Measurements from ENCODE around the gene LAMC3.

Gene LAMC3

GRCh38 chr9:131008086-131008485 lies 888 bp upstream of the LAMC3 start:
- FAIRE-seq (no peak), DNase-seq (ENCODE audit: insufficient read length) (no peak)
- TF ChIP-seq TAF1 (IDR thresholded peaks at IDR 0.05; ENCODE audit: borderline replicate concordance, low read depth, low read length) (no peak), POLR2AphosphoS5 (IDR thresholded peaks at IDR 0.05; ENCODE audit: low read depth, low read length) (no peak), POLR2A (IDR thresholded peaks at IDR 0.05; ENCODE audit: low read depth, low read length) (no peak)

- no peak for DNase-seq (ENCODE audit: insufficient read length)
- TF ChIP-seq POLR2AphosphoS5 (IDR thresholded peaks at IDR 0.05; ENCODE audit: low read depth, low read length) (no peak), POLR2A (IDR thresholded peaks at IDR 0.05; ENCODE audit: low read depth, low read length) (no peak), TAF1 (IDR thresholded peaks at IDR 0.05; ENCODE audit: borderline replicate concordance, low read depth, low read length) (no peak)
- no peak for FAIRE-seq
These were observed 438 bp upstream of the LAMC3 start for GRCh38 chr9:131008563-131008908.

GRCh38 chr9:131010482-131011273 lies 1.7 kb downstream of the LAMC3 start:
- FAIRE-seq, result no peak

DNA sequence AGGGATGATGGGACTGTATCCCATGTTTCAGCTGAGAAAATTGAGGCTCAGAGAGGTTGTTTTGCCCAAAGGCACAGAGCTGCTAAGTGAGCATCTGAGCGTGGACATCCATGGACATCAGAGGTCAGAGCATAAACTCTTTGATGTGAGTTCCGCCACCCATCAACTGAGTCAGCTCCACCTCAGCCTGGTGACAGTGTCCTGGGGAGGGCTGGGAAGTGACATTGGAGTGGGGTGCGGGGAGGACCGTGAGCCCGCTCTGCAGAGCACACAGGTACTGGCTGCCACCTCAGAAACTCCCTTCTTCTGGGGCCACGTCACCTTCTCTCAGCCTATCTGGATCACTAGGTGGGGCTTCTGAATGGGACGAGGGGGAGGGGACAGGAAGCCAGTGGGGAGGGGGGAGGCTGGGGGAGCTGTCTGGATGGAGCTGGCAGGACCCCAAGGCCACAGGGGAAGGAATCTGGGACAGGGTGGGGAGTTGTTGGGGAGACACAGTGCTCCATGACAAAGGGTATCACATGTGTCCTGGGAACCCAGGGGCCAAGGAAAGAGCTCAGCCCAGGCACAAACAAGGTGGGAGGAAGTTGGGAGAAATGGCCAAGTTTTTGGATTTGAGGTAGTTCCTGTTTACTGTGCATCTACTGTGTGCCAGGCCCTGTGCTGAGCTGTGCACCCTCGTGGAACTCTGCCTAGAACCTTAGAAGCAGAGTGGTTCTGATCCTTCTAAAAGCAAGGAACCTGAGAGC lies 2.5 kb downstream of the LAMC3 start:
- DNase-seq (ENCODE audit: insufficient read length), result no peak
- FAIRE-seq, result no peak
- TF ChIP-seq POLR2A (IDR thresholded peaks at IDR 0.05; ENCODE audit: low read depth, low read length) (no peak), TAF1 (IDR thresholded peaks at IDR 0.05; ENCODE audit: borderline replicate concordance, low read depth, low read length) (no peak), POLR2AphosphoS5 (IDR thresholded peaks at IDR 0.05; ENCODE audit: low read depth, low read length) (no peak)

More at GRCh38 chr9:131010482-131011273, 1.7 kb downstream of the LAMC3 start:
- no peak for TF ChIP-seq POLR2A (IDR thresholded peaks at IDR 0.05; ENCODE audit: low read depth, low read length)
- no peak for TF ChIP-seq POLR2AphosphoS5 (IDR thresholded peaks at IDR 0.05; ENCODE audit: low read depth, low read length)
- TF ChIP-seq TAF1 (IDR thresholded peaks at IDR 0.05; ENCODE audit: borderline replicate concordance, low read depth, low read length), result no peak
- no peak for DNase-seq (ENCODE audit: insufficient read length)

DNA sequence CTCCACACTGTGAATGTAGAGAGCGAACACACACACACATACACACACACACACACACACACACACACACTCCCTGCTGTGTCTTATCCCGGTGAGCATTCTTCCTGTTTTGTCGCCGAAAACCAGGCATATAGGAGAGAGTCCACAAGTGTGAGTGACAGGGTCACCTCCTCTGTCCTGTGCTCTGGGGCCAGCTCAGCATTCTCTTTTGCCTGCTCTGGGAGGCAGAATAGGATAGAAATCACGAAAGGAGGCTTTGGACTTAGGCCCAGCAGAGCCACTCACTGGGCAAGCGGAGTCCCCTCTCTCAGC lies 3.0 kb downstream of the LAMC3 start:
- no peak for FAIRE-seq
- TF ChIP-seq POLR2AphosphoS5 (IDR thresholded peaks at IDR 0.05; ENCODE audit: low read depth, low read length) (no peak), TAF1 (IDR thresholded peaks at IDR 0.05; ENCODE audit: borderline replicate concordance, low read depth, low read length) (no peak), POLR2A (IDR thresholded peaks at IDR 0.05; ENCODE audit: low read depth, low read length) (no peak)
- no peak for DNase-seq (ENCODE audit: insufficient read length)

DNA sequence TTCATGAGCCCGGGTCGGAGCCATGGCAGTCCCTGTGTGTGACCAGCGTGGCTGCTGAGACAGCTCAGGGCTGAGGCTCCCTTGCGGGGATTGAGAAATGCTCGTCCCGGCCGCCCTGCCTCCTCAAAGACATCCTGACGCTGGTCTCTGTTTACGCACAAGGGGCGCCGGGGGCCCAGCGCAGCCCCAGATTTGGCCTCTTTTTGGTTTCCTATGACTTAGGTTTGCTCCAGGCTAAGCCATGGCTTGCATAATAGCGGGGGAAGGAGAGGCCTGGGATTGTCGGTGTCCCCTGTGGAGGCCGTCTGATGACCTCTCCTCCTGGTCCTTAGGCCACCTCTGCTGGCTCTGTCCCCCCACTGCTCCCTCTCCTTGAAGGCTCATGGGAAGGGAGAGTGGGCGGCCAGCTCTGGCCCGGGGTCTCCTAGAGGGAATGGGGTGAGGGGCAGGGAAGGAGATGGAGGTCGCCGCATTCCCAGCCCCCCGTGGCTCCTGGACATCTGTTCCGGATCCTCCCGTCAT lies 3.5 kb downstream of the LAMC3 start:
- FAIRE-seq, result no peak

DNA sequence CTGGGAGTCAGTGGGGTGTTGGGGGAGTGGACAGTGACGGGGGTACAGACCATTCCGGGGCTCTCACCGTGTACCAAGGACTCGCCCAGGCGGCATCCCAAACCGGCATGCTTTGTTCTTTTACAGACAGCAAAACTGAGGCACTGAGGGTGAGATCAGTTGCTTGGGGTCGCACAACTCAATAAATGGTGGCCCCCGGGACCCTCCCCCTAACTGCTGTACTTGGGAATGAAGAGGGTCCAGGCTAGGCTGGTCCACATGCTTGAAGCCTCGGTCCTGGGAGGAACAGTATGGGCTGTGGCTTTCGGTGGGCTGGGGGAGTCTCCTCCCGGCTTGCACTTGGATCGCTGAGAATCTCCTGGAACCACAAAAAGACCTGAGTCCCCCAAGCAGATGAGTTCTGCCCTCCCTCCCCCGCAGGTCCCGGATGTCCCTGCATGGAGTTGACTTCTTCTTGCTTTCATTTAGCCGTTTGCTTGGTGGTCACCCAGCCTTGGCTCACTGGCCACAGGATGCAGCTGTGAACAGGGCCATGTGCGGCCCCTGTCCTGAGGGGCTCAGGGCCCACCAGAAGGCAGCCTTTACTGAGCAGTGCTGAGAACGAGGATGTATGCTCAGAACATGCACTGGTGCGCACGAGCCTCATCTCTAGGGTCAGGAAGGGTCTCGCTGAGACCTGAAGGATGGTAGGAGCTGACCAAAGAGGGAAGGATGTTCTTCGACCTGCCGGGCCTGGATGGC lies 4.2 kb downstream of the LAMC3 start:
- FAIRE-seq (no peak), DNase-seq (ENCODE audit: insufficient read length) (no peak)
- TF ChIP-seq TAF1 (IDR thresholded peaks at IDR 0.05; ENCODE audit: borderline replicate concordance, low read depth, low read length) (no peak), POLR2AphosphoS5 (IDR thresholded peaks at IDR 0.05; ENCODE audit: low read depth, low read length) (no peak), POLR2A (IDR thresholded peaks at IDR 0.05; ENCODE audit: low read depth, low read length) (no peak)

More for the DNA sequence above, 3.5 kb downstream of the LAMC3 start:
- no peak for DNase-seq (ENCODE audit: insufficient read length)
- TF ChIP-seq POLR2A (IDR thresholded peaks at IDR 0.05; ENCODE audit: low read depth, low read length), result no peak
- no peak for TF ChIP-seq TAF1 (IDR thresholded peaks at IDR 0.05; ENCODE audit: borderline replicate concordance, low read depth, low read length)
- TF ChIP-seq POLR2AphosphoS5 (IDR thresholded peaks at IDR 0.05; ENCODE audit: low read depth, low read length), result no peak

DNA sequence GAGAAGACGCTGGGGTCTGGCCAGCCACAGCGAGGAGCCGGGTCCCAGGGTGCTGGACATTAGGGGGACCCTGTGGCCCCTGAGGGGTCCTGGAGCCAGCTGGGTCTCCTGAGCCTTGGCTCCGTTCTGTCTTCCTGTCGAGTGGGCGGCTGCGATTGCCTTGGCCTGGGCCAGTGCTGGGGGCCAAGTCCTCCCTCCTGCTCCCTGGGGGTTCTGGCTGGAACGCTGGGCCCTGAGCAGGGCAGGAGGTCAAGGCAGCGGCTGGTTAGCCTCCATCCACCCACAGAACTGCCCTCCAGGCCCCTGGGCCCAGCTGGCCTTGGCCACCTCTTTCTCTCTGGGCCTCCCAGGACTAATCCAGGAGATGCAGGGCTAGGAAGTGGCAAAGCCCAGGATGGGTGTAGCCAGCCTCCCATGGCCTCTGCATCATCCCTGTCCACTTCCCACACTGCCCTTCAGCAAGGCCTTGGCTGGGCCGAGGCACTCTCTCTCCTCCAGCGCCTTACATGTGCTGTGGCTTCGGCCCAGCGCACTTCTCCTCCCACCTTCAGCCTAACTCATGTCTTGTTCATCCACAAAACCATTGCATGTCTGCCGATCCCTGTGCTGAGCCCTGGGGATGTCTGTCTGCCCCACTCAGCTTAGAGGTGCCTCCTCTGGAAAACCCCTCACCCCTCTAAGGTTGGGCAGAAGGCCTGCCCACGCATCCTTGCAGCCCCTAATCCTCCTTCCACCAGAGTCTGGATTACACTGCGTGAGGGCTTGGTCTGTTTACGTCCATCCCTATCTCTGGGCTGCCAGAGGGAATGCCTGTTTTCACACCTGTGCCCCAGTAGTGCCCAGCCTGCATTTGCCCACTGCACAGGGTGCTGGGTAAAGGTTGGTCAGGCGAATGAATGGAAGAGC lies 5.0 kb downstream of the LAMC3 start:
- DNase-seq (ENCODE audit: insufficient read length) (no peak), FAIRE-seq (no peak)
- TF ChIP-seq TAF1 (IDR thresholded peaks at IDR 0.05; ENCODE audit: borderline replicate concordance, low read depth, low read length), result no peak
- TF ChIP-seq POLR2AphosphoS5 (IDR thresholded peaks at IDR 0.05; ENCODE audit: low read depth, low read length), result no peak
- no peak for TF ChIP-seq POLR2A (IDR thresholded peaks at IDR 0.05; ENCODE audit: low read depth, low read length)

GRCh38 chr9:131015112-131015511 lies 6.1 kb downstream of the LAMC3 start:
- TF ChIP-seq TAF1 (IDR thresholded peaks at IDR 0.05; ENCODE audit: borderline replicate concordance, low read depth, low read length) (no peak), POLR2A (IDR thresholded peaks at IDR 0.05; ENCODE audit: low read depth, low read length) (no peak), POLR2AphosphoS5 (IDR thresholded peaks at IDR 0.05; ENCODE audit: low read depth, low read length) (no peak)
- DNase-seq (ENCODE audit: insufficient read length) (no peak), FAIRE-seq (no peak)

GRCh38 chr9:131015876-131016397 lies 7.0 kb downstream of the LAMC3 start:
- TF ChIP-seq POLR2A (IDR thresholded peaks at IDR 0.05; ENCODE audit: low read depth, low read length) (no peak), TAF1 (IDR thresholded peaks at IDR 0.05; ENCODE audit: borderline replicate concordance, low read depth, low read length) (no peak)
- FAIRE-seq (no peak), DNase-seq (ENCODE audit: insufficient read length) (no peak)

Measured in GM12892 (cell line).